ENCODE results near the gene RTN4RL1. TPM values are rescaled to one million over a fixed set of nuclear protein-coding genes. Genes with fewer than 3 reads are reported as not detected.
A peak's percentile ranks its signal among the peaks of the same experiment; 100 is the strongest.

RTN4RL1 gene
- total and polyA plus RNA-seq, 4 experiments from 2014 or later: 0.27 to 2.0 (median 0.39) TPM

DNA sequence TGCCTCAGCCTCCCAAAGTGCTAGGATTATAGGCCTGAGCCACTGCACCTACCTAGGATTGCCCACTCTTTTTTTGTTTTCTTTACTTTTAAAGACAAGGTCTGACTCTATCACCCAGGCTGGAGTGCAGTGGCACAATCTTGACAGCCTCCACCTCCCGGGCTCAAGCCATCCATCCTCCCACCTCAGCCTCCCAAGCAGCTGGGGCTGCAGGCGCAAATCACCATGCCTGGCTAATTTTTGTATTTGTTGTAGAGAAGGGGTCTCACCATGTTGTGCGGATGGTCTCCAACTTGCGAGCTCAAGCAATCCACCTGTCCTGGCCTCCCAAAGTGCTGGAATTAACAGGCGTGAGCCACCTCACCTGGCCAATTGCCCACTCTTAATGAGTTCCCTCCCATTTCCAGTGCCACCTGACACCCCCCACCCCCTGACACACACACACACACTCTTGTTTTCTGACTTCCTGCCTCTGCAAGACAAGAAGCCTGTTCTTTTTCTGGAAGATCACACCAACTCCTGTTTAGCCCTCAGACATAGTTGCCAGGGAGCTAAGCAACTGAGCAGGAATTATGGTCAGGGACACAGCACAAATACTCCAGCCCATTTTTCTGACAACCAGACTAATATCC, 19.2 kb upstream of the RTN4RL1 start:
- peaks cover 34% of the 10 kb centered on the region for H3K4me1 ChIP-seq (ENCODE audit: insufficient read depth, low read length)
- peak overlapping the region in 3 of 8 donors; percentile 20 to 35 (median 21) for H3K4me3 Mint-ChIP-seq
- CTCF ChIA-PET (ENCODE audit: partially characterized antibody): interaction anchor here (0.7 kb wide), 1 partner anchor 19 kb away, joined by 3 read pairs; the partner anchor contains the start of gene RTN4RL1
- H3K4me3 ChIP-seq (ENCODE audit: low read length in 2 of 2): no peak overlapping the region
- no peaks in the 10 kb centered on the region for H3K27me3 Mint-ChIP-seq
- intact Hi-C loops (cut with micrococcal nuclease): loop anchor here (5.0 to 10.0 kb wide), 3 partner anchors 212 to 400 kb away; partner anchors contain the start of genes RILP, RPA1 and SCARF1
- no peak for DNase-seq
- H3K27ac ChIP-seq (ENCODE audit: low read depth, low read length): no peak overlapping the region
- H3K9me3 Mint-ChIP-seq: peaks cover 0 to 2% (median 0%) of the 10 kb centered on the region in 8 donors
- H3K36me3 ChIP-seq (ENCODE audit: insufficient read depth, low read length): peaks cover 19% of the 10 kb centered on the region
- POLR2A ChIA-PET (ENCODE audit: partially characterized antibody): interaction anchor here (1.0 to 1.5 kb wide), 2 partner anchors 19 to 201 kb away, joined by 3 to 4 read pairs; partner anchors contain the start of gene RTN4RL1
- H3K27ac Mint-ChIP-seq: peak overlapping the region in 4 of 7 donors; percentile 15 to 89 (median 62)
- H3K36me3 Mint-ChIP-seq: peaks cover 9 to 20% of the 10 kb centered on the region in 2 donors
- no peaks in the 10 kb centered on the region for H3K9me3 ChIP-seq (ENCODE audit: control insufficient read depth in 1 of 2, low read length in 2 of 2)
- no peaks in the 10 kb centered on the region for H3K27me3 ChIP-seq (ENCODE audit: insufficient read depth, low read length)
- peaks cover 6 to 41% (median 20%) of the 10 kb centered on the region in 4 donors for H3K4me1 Mint-ChIP-seq

DNA sequence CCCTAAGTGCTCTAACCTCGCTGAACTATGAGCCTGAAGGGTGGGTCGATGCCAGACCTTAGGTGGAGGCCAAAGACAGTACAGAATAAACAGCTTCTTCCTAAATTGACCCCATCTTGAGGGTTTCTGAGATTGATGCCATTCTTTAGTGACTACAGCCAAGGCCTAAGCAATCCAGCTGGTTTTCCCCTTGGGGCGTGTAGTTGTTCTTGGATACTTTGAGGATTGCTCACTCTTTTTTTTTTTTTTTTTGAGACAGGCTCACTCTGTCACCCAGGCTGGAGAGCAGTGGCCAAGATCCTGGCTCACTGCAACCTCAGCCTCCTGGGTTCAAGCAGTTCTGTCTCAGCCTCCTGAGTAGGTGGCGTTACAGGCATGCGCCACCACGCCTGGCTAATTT, 18.7 kb upstream of the RTN4RL1 start:
- Histone ChIP-seq H3K36me3 (ENCODE audit: insufficient read depth, low read length) (peaks cover 19% of the 10 kb centered on the region), H3K9me3 (ENCODE audit: control insufficient read depth in 1 of 2, low read length in 2 of 2) (no peaks in the 10 kb centered on the region), H3K4me1 (ENCODE audit: insufficient read depth, low read length) (peaks cover 28% of the 10 kb centered on the region), H3K27me3 (ENCODE audit: insufficient read depth, low read length) (no peaks in the 10 kb centered on the region), H3K4me3 (ENCODE audit: low read length in 2 of 2) (no peak overlapping the region), H3K27ac (ENCODE audit: low read depth, low read length) (no peak overlapping the region)
- H3K4me3 Mint-ChIP-seq: peak overlapping the region; percentile 90 to 94 (median 92)
- no peak for DNase-seq
- H3K36me3 Mint-ChIP-seq: peaks cover 9 to 21% of the 10 kb centered on the region in 2 donors
- POLR2A ChIA-PET (ENCODE audit: partially characterized antibody): interaction anchor here (1.0 kb wide), 1 partner anchor 18 kb away, joined by 3 read pairs; the partner anchor contains the start of gene RTN4RL1
- intact Hi-C loops (cut with micrococcal nuclease): loop anchor here (5.0 to 10.0 kb wide), 3 partner anchors 211 to 399 kb away; partner anchors contain the start of genes RILP, RPA1 and SCARF1
- H3K9me3 Mint-ChIP-seq: peaks cover 0 to 2% (median 0%) of the 10 kb centered on the region in 8 donors
- CTCF ChIA-PET (ENCODE audit: partially characterized antibody): no interaction called here
- H3K27ac Mint-ChIP-seq: peak overlapping the region in 6 of 7 donors; percentile 36 to 98 (median 92)
- H3K4me1 Mint-ChIP-seq: peaks cover 6 to 36% (median 17%) of the 10 kb centered on the region in 4 donors
- no peaks in the 10 kb centered on the region for H3K27me3 Mint-ChIP-seq

DNA sequence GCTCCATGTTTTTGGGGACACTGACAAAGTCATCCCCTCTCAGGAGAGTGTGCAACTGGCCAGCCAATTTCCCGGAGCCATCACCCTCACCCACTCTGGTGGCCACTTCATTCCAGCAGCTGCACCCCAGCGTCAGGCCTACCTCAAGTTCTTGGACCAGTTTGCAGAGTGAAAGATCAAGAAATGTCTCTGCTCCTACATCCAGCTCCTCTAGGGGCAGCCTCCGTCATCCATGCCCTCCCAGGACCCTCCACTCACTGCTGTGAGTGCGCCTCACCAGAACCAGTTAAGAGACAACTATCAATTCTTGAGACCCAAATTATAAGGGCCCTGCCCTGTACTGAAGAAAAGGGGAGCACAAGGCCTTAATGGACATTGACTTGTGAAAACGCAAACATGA, 17.8 kb upstream of the RTN4RL1 start:
- H3K36me3 Mint-ChIP-seq: peaks cover 9 to 27% of the 10 kb centered on the region in 2 donors
- DNase-seq: no peak
- H3K4me3 ChIP-seq (ENCODE audit: low read length in 2 of 2): peak overlapping the region in 1 of 2 donors; percentile 79
- peaks cover 23% of the 10 kb centered on the region for H3K36me3 ChIP-seq (ENCODE audit: insufficient read depth, low read length)
- H3K4me3 Mint-ChIP-seq: peak overlapping the region; percentile 90 to 94 (median 92)
- peaks cover 0 to 2% (median 0%) of the 10 kb centered on the region in 8 donors for H3K9me3 Mint-ChIP-seq
- H3K27me3 ChIP-seq (ENCODE audit: insufficient read depth, low read length): no peaks in the 10 kb centered on the region
- no peaks in the 10 kb centered on the region for H3K27me3 Mint-ChIP-seq
- H3K9me3 ChIP-seq (ENCODE audit: control insufficient read depth in 1 of 2, low read length in 2 of 2): no peaks in the 10 kb centered on the region
- POLR2A ChIA-PET (ENCODE audit: partially characterized antibody): interaction anchor here (1.5 to 3.0 kb wide), 2 partner anchors 223 to 326 kb away, joined by 4 to 13 read pairs; no protein-coding TSS in a partner anchor
- peak overlapping the region; percentile 89 to 98 (median 96) for H3K27ac Mint-ChIP-seq
- peaks cover 6 to 32% (median 14%) of the 10 kb centered on the region in 4 donors for H3K4me1 Mint-ChIP-seq
- CTCF ChIA-PET (ENCODE audit: partially characterized antibody): no interaction called here
- H3K27ac ChIP-seq (ENCODE audit: low read depth, low read length): peak overlapping the region; percentile 85
- intact Hi-C loops (cut with micrococcal nuclease): loop anchor here (1.0 to 10.0 kb wide), 7 partner anchors 18 to 398 kb away; partner anchors contain the start of genes RILP, RPA1, RTN4RL1 and SCARF1
- H3K4me1 ChIP-seq (ENCODE audit: insufficient read depth, low read length): peaks cover 24% of the 10 kb centered on the region

- intact Hi-C loops (cut with micrococcal nuclease): loop anchor here (1.0 to 10.0 kb wide), 7 partner anchors 17 to 398 kb away; partner anchors contain the start of genes RILP, RPA1, RTN4RL1 and SCARF1
- Histone ChIP-seq H3K4me3 (ENCODE audit: low read length in 2 of 2) (peak overlapping the region; percentile 64 to 79), H3K4me1 (ENCODE audit: insufficient read depth, low read length) (peaks cover 24% of the 10 kb centered on the region), H3K9me3 (ENCODE audit: control insufficient read depth in 1 of 2, low read length in 2 of 2) (no peaks in the 10 kb centered on the region), H3K36me3 (ENCODE audit: insufficient read depth, low read length) (peaks cover 27% of the 10 kb centered on the region), H3K27ac (ENCODE audit: low read depth, low read length) (peak overlapping the region; percentile 85), H3K27me3 (ENCODE audit: insufficient read depth, low read length) (no peaks in the 10 kb centered on the region)
- Mint-ChIP-seq H3K27me3 (no peaks in the 10 kb centered on the region), H3K9me3 (peaks cover 0 to 2% (median 0%) of the 10 kb centered on the region in 8 donors), H3K4me3 (peak overlapping the region; percentile 90 to 94 (median 92)), H3K4me1 (peaks cover 6 to 32% (median 14%) of the 10 kb centered on the region in 4 donors), H3K27ac (peak overlapping the region; percentile 89 to 98 (median 96)), H3K36me3 (peaks cover 9 to 31% of the 10 kb centered on the region in 2 donors)
- DNase-seq: no peak
- POLR2A ChIA-PET (ENCODE audit: partially characterized antibody): interaction anchor here (1.0 to 3.0 kb wide), 8 partner anchors 10 to 326 kb away, joined by 3 to 13 read pairs (median 4); partner anchors contain the start of gene RTN4RL1
- CTCF ChIA-PET (ENCODE audit: partially characterized antibody): no interaction called here
Observed at GRCh38 chr17:2042390-2042847, 17.3 kb upstream of the RTN4RL1 start.

- Histone ChIP-seq H3K27ac (ENCODE audit: low read depth, low read length) (peak within 1 kb of the TSS; percentile 85), H3K4me3 (ENCODE audit: low read length in 2 of 2) (peak within 1 kb of the TSS; percentile 64 to 79), H3K27me3 (ENCODE audit: insufficient read depth, low read length) (no peaks in the 10 kb centered on the region), H3K4me1 (ENCODE audit: insufficient read depth, low read length) (peaks cover 24% of the 10 kb centered on the region), H3K36me3 (ENCODE audit: insufficient read depth, low read length) (peaks cover 32% of the 10 kb centered on the region), H3K9me3 (ENCODE audit: control insufficient read depth in 1 of 2, low read length in 2 of 2) (no peaks in the 10 kb centered on the region)
- intact Hi-C loops (cut with micrococcal nuclease): loop anchor here (1.0 to 10.0 kb wide), 9 partner anchors 9 to 397 kb away; partner anchors contain the start of genes DPH1, RILP, RPA1 and RTN4RL1
- Mint-ChIP-seq H3K27ac (peak within 1 kb of the TSS; percentile 89 to 98 (median 96)), H3K36me3 (peaks cover 11 to 37% of the 10 kb centered on the region in 2 donors), H3K4me3 (peak within 1 kb of the TSS; percentile 90 to 94 (median 92)), H3K4me1 (peaks cover 6 to 32% (median 14%) of the 10 kb centered on the region in 4 donors), H3K27me3 (no peaks in the 10 kb centered on the region), H3K9me3 (peaks cover 0 to 2% (median 0%) of the 10 kb centered on the region in 8 donors)
- DNase-seq: peak; percentile 96 to 98 (median 97)
- POLR2A ChIA-PET (ENCODE audit: partially characterized antibody): interaction anchor here (1.0 to 3.0 kb wide), 12 partner anchors 10 to 325 kb away, joined by 3 to 13 read pairs (median 4); partner anchors contain the start of genes DPH1, HIC1 and RTN4RL1
- CTCF ChIA-PET (ENCODE audit: partially characterized antibody): interaction anchor here (1.3 kb wide), 1 partner anchor 212 kb away, joined by 3 read pairs; no protein-coding TSS in a partner anchor
Observed at GRCh38 chr17:2041561-2042389, 16.6 kb upstream of the RTN4RL1 start, which contains the start of gene OVCA2. Gene OVCA2 (plus strand): TSS chr17:2042022. CDS start chr17:2042048, 26 bp downstream.

DNA sequence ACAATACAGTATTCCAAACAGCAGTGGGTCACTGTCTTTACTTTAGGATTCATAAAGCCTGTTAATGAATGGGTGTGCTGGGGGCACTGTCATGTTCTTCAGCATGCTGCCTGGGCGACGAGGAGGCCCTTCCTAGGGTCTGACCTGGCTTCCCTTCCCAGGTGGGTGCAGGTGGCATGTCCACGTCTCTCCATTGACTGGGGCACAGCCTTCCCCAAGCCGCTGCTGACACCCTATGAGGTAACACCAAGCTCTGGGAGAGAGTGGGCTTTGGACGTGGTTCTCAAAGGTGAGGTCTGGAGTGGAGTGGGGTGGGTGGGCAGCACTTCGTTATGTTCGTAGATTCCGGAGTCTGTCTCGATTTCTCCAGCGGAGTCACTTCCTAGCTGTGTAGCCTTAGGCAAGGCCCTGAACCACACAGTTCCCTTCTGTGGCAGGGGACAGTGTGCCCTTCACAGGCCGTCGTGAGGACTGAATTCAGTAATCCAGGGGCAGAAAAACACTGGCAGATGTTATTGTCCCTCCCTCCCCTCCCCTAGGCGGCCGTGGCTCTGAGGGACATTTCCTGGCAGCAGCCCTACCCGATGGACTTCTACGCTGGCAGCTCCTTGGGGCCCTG, 15.9 kb upstream of the RTN4RL1 start:
- intact Hi-C loops (cut with micrococcal nuclease): loop anchor here (1.0 to 10.0 kb wide), 5 partner anchors 9 to 396 kb away; partner anchors contain the start of genes DPH1, RILP, RPA1 and SCARF1
- Mint-ChIP-seq H3K4me1 (peaks cover 6 to 32% (median 14%) of the 10 kb centered on the region in 4 donors), H3K9me3 (peaks cover 0 to 2% (median 0%) of the 10 kb centered on the region in 8 donors), H3K27me3 (no peaks in the 10 kb centered on the region), H3K36me3 (peaks cover 15 to 44% of the 10 kb centered on the region in 2 donors), H3K4me3 (peak overlapping the region; percentile 40 to 94 (median 69)), H3K27ac (peak overlapping the region; percentile 79 to 89 (median 84))
- Histone ChIP-seq H3K27me3 (ENCODE audit: insufficient read depth, low read length) (no peaks in the 10 kb centered on the region), H3K4me3 (ENCODE audit: low read length in 2 of 2) (peak overlapping the region; percentile 29 to 79), H3K27ac (ENCODE audit: low read depth, low read length) (peak overlapping the region; percentile 85), H3K4me1 (ENCODE audit: insufficient read depth, low read length) (peaks cover 24% of the 10 kb centered on the region), H3K9me3 (ENCODE audit: control insufficient read depth in 1 of 2, low read length in 2 of 2) (no peaks in the 10 kb centered on the region), H3K36me3 (ENCODE audit: insufficient read depth, low read length) (peaks cover 39% of the 10 kb centered on the region)
- no peak for DNase-seq
- ChIA-PET POLR2A (ENCODE audit: partially characterized antibody) (interaction anchor here (1.0 to 3.0 kb wide), 12 partner anchors 9 to 324 kb away, joined by 3 to 13 read pairs (median 3); partner anchors contain the start of genes DPH1, HIC1 and RTN4RL1), CTCF (ENCODE audit: partially characterized antibody) (interaction anchor here (1.0 to 1.6 kb wide), 3 partner anchors 158 to 213 kb away, joined by 3 to 4 read pairs (median 3); no protein-coding TSS in a partner anchor)

All from CD4-positive, alpha-beta memory T cell (primary cell).